ENCODE measurements around the gene FRS2. TPM values are rescaled to one million over a fixed set of nuclear protein-coding genes. Genes with fewer than 3 reads are reported as not detected.

FRS2 gene
- total RNA-seq, 1 experiment from 2014 or later, result 33.7 TPM

- Histone ChIP-seq H2BK12ac (ENCODE audit: insufficient read length, low read depth, low read length) (no peak overlapping the region), H4K20me1 (ENCODE audit: control insufficient read depth, insufficient read depth, insufficient read length) (no peaks in the 10 kb centered on the region), H3K23me2 (ENCODE audit: insufficient read length, low read depth, low read length, poor library complexity, severe bottlenecking) (no peaks in the 10 kb centered on the region), H4K91ac (ENCODE audit: insufficient read length, low read depth, low read length) (no peak overlapping the region), H3K9me3 (ENCODE audit: control insufficient read depth, low read depth, low read length) (no peaks in the 10 kb centered on the region), H2BK20ac (ENCODE audit: low read depth, low read length, poor library complexity, severe bottlenecking) (no peak overlapping the region), H2AFZ (ENCODE audit: low read length) (no peak overlapping the region), H3K23ac (ENCODE audit: insufficient read length, low read depth, low read length) (no peak overlapping the region), H3K79me2 (ENCODE audit: insufficient read depth, low read length) (no peaks in the 10 kb centered on the region), H3K27me3 (ENCODE audit: insufficient read depth, low read length) (no peaks in the 10 kb centered on the region), H4K8ac (replicated peaks; ENCODE audit: insufficient read length, low read depth, low read length) (no peak overlapping the region), H3K4me1 (ENCODE audit: insufficient read depth, low read length) (no peaks in the 10 kb centered on the region), H3K4me2 (ENCODE audit: insufficient read depth, insufficient read length, low read length) (no peak overlapping the region), H3K18ac (ENCODE audit: insufficient read length, low read depth, low read length) (no peak overlapping the region), H3K27ac (ENCODE audit: insufficient read length, low read depth, low read length) (no peak overlapping the region), H3K9ac (ENCODE audit: extremely low read depth, insufficient read length, low read length) (no peak overlapping the region), H3T11ph (ENCODE audit: low read length) (no peak overlapping the region), H2BK15ac (ENCODE audit: low read depth, low read length) (no peak overlapping the region), H3K14ac (ENCODE audit: insufficient read depth, low read length) (no peak overlapping the region), H3K4ac (ENCODE audit: low read depth, low read length) (no peak overlapping the region), H3K79me1 (ENCODE audit: insufficient read depth, low read depth, low read length, poor library complexity, severe bottlenecking) (no peaks in the 10 kb centered on the region), H4K5ac (ENCODE audit: insufficient read length, low read depth, low read length) (no peak overlapping the region), H2BK5ac (ENCODE audit: insufficient read length, low read length) (no peak overlapping the region), H2BK120ac (ENCODE audit: low read depth, low read length, poor library complexity, severe bottlenecking) (no peak overlapping the region), H2AK5ac (ENCODE audit: insufficient read length, low read length) (no peak overlapping the region), H3K56ac (ENCODE audit: insufficient read length, low read depth, low read length) (no peak overlapping the region)
- no CpG with 5 or more reads among the region's 4 CpGs for WGBS (ENCODE audit: extremely low coverage, insufficient read length, low lambda C conversion rate)
- no peaks in the 10 kb centered on the region; the same call in 1 of the 2 replicates for H3K27me3 Mint-ChIP-seq (ENCODE audit: low read depth)
- no peak for DNase-seq
- H3K4me3 Mint-ChIP-seq, result no peak overlapping the region
- no peak overlapping the region for H3K27ac Mint-ChIP-seq
- no peak for TF ChIP-seq CTCF (conservative IDR thresholded peaks at IDR 0.05)
- peaks cover 59 to 92% (median 85%) of the 10 kb centered on the region in 3 experiments; a peak in 6 of 7 replicates for H3K36me3 Mint-ChIP-seq (ENCODE audit: insufficient read depth in 1 of 3, low read depth in 3 of 3)
- H3K4me1 Mint-ChIP-seq, result no peaks in the 10 kb centered on the region
- H3K9me3 Mint-ChIP-seq, result no peaks in the 10 kb centered on the region
Observed at GRCh38 chr12:69598174-69598753, 128.1 kb downstream of the FRS2 start.
